Measurements from ENCODE around the gene EFNA5.
"Not testable (repeated sequence)": the region's sequence is repeated elsewhere in the genome, so short reads cannot be mapped to it uniquely, and the experiment has no call there.

The EFNA5 gene

GRCh38 chr5:107517185-107518033 lies 153.3 kb downstream of the EFNA5 start:
- DNase-seq (ENCODE audit: low read depth), result no peak

GRCh38 chr5:107516452-107517184 lies 154.1 kb downstream of the EFNA5 start:
- no peak for DNase-seq (ENCODE audit: low read depth)

GRCh38 chr5:107515521-107516080 lies 155.1 kb downstream of the EFNA5 start:
- DNase-seq (ENCODE audit: low read depth), result no peak

- DNase-seq (ENCODE audit: low read depth), result no peak
Measured at GRCh38 chr5:107514305-107514704, 156.4 kb downstream of the EFNA5 start.

GRCh38 chr5:107513337-107514085 lies 157.2 kb downstream of the EFNA5 start:
- no peak for DNase-seq (ENCODE audit: low read depth)

GRCh38 chr5:107512029-107512428 lies 158.7 kb downstream of the EFNA5 start:
- no peak for DNase-seq (ENCODE audit: low read depth)

- DNase-seq (ENCODE audit: low read depth), result no peak
Measured at GRCh38 chr5:107510125-107510524, 160.6 kb downstream of the EFNA5 start.

GRCh38 chr5:107508097-107508496 lies 162.6 kb downstream of the EFNA5 start:
- DNase-seq (ENCODE audit: low read depth), result no peak

- no peak for DNase-seq (ENCODE audit: low read depth)
Measured at GRCh38 chr5:107505763-107506534, 164.8 kb downstream of the EFNA5 start.

- no peak for DNase-seq (ENCODE audit: low read depth)
Measured at GRCh38 chr5:107504424-107504823, 166.3 kb downstream of the EFNA5 start.

GRCh38 chr5:107502676-107503060 lies 168.1 kb downstream of the EFNA5 start:
- DNase-seq (ENCODE audit: low read depth), result no peak

- no peak for DNase-seq (ENCODE audit: low read depth)
Measured at GRCh38 chr5:107501965-107502675, 168.6 kb downstream of the EFNA5 start.

GRCh38 chr5:107500840-107501239 lies 169.9 kb downstream of the EFNA5 start:
- no peak for DNase-seq (ENCODE audit: low read depth)

- no peak for DNase-seq (ENCODE audit: low read depth)
Measured at GRCh38 chr5:107500347-107500746, 170.4 kb downstream of the EFNA5 start.

- no peak for DNase-seq (ENCODE audit: low read depth)
Measured at GRCh38 chr5:107499776-107500175, 171.0 kb downstream of the EFNA5 start.

GRCh38 chr5:107499237-107499636 lies 171.5 kb downstream of the EFNA5 start:
- no peak for DNase-seq (ENCODE audit: low read depth)

- no peak for DNase-seq (ENCODE audit: low read depth)
Measured at GRCh38 chr5:107496466-107496865, 174.3 kb downstream of the EFNA5 start.

GRCh38 chr5:107494129-107494528 lies 176.6 kb downstream of the EFNA5 start:
- DNase-seq (ENCODE audit: low read depth), result not testable (repeated sequence)

- DNase-seq (ENCODE audit: low read depth), result no peak
Measured at GRCh38 chr5:107487056-107487542, 183.6 kb downstream of the EFNA5 start.

GRCh38 chr5:107486489-107486888 lies 184.2 kb downstream of the EFNA5 start:
- DNase-seq (ENCODE audit: low read depth), result no peak

GRCh38 chr5:107485184-107485583 lies 185.6 kb downstream of the EFNA5 start:
- no peak for DNase-seq (ENCODE audit: low read depth)

Measured in activated T-helper 1 cell treated with Interleukin-2 at 50 U/mL for 16 hours (primary cell).